DMS79 (cell line): ENCODE data around the gene NPAS3.

ENCODE experiments used
- DNase-seq: peaks from one replicate; lab custom pipeline; 2025; lab: John Stamatoyannopoulos, UW

NPAS3 gene

DNA sequence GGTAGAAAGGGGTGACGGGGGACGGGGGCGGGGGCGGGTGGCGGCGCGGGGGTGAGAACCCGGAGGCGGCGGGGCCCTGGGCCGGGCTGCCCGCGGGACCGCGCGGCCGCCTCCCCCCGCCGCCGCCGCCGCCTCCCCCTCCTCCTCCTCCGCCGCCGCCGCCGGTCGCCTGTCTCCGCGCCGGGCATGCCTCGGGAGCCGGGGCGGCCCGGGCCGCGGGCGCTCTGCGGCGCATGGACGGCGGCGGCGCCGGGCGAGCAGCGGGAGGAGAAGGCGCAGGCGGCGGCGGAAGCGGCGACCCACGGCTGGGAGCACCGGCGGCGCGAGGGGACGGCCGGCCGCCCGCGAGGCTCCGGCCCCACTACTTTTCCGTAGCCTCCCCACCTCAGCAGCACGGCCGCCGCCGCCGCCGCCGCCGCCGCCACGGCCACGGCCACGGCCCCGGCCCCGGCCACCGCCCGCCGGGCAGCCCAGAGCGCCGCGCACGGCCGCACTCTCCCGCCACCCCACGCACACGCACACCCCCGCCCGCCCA lies at the start of gene NPAS3:
Gene NPAS3 (plus strand): TSS at position 161 of the 535 bp plus-strand sequence.
- DNase-seq, result no peak

DNA sequence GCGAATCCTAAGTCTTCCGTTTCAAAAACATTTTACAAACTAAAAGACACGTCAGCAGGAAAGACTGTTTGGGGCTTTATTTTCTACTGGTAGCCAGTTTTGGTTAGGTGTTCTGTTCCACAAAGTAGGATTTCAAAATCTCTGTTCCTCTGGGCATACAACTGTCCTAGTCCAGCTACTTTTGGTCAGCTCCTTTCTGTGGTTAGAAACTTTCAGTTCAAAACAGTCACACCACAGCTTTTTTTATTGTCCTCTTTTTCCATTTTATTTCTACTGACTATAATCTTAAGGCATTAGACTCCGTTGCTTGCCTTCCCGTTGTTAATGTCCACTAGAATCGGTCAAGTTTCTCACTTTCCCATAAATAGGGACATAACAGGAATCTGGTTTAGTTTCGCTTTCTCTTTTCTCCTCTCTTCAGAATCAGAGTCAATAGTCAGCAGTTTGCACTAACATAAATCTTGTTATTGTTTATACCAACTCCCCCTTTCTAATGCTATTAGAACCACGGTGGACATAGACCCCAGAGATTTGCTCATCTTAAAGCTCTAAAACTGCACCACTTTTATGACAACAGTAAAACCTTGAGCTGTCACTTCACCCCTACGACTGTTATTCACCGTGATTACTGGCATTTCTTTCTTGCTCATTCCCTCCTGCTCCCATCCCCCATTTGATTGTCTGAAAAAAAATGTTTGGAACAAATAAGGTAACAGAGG lies 41.5 kb upstream of the NPAS3 start:
- DNase-seq, result no peak

DNA sequence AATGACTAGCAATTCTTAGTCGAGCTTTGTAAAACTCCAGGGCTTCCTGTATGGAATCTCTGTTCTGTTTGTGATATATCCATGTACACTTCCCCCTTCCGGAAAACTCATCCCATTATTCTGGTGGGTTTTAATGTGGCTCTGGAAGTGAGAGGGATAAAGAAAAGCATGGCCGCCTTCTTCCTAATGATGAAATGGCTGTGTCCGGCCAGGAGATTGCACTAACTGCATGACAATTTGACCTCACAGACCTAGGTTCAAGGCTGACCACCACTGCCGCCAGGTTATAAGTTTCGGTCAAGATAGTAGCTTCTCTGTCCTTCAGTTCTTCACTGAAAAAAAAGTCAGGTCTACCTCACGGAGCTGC lies 41.0 kb upstream of the NPAS3 start:
- DNase-seq, result no peak

DNA sequence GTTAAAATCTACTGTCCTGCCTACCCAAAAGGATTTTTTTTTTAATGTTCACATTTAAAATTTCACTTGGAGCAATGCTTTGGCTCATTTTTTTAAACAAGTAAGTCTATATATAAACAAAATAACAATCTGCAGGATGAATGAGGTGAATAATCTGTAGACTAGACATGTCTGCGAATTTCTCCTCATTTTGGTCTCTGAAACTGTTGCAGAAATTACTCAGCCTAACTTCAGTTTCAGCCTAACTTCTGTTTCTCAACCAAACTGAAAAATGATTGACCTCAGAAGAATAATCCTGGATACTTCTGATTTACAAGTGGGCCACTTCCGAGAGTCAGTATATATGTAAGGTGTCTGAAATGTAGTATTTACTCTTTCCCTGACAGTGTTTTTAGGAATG lies 39.8 kb upstream of the NPAS3 start:
- no peak for DNase-seq

DNA sequence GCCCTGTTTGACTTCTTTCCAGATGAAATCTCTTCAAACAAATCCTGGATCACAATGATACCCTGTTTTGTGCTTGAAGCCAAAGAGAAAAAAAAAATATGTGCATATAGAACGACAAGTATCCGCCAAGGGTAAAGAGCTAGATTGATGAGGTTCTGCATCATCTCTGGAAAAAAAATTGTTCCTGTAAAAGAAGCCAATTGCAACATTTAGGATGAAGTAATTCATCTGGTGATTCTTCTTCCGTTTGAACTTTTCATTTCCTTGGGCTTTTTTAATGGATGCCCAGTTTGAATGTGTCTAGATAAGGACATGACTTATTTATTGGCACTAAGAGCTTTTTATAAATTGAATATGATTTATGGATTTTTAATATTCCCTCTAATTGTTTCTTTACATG lies 38.1 kb upstream of the NPAS3 start:
- DNase-seq, result no peak

DNA sequence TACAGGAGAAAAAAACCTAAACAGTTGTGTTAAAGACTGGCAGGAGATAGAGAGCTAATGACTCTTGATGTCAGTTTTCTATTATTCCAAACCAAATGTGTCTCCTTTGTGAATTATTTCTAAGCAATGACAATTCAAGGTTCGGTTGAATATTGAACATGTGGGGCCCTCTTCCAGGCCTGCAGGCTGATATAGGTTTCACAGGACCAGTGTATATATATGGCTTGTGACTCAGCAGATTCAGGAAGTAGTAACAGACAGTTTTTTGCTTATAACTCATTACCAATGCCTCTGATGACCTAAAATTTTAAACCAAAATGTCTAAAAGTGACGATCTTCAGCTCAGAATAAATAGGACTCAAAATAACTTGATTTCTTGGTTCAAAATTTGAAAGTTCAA lies 33.7 kb upstream of the NPAS3 start:
- no peak for DNase-seq

DNA sequence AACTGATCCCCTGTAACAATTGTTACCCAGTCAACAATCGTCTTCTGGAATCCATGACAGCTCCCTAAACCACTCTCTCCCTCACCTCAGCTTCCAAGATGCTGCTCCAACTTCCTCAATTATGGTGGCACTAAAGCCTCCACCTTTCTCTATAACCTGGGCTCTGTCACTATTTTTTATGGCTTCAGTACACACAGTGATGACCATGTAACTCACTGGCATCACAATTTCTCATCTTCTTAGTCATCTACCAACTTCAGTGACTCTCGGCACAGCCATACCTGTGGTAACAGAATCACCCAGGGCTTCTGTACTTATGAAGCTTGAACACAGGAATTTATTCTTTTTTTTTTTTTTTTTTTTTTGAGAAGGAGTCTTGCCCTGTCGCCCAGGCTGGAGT lies 32.0 kb upstream of the NPAS3 start:
- DNase-seq, result no peak

DNA sequence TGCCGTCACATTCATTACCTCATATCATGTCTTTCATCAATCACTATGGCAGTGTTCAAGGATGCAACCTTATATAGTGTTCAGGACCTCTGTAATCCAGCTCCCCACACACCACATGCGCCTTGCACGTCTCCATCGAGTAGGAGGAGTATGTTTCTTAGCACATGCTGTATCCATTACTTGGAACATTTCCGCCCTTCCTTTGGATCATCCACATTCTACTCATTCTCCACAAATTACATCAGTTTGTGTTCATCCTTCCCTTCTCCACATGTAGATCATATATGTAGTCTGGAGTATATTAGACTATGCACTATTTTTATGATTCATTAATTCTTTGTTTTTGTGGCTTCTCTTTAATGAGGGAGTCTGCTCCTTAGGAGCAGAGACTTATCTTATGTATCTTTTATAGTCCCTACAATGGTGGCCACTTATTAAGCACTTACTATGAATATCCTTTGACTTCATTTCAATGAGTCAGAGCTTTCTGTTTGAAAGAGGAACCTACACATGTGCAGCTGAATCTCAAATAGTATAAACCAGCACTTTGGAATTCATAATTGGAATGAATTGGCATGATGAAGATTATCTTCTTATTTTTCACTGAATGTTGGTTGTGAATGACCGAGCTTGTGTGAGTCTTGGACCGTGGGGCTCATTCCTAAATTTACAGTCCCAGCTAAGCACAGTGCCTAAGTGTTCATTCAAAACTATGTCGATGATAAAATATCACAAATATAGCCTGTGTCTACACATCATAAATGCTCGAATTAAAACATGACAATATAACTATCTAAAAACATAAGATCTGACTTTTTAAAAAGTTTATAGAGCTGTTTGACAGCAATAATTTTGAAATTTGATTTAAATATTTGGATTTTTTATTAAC lies 30.2 kb upstream of the NPAS3 start:
- DNase-seq, result no peak

DNA sequence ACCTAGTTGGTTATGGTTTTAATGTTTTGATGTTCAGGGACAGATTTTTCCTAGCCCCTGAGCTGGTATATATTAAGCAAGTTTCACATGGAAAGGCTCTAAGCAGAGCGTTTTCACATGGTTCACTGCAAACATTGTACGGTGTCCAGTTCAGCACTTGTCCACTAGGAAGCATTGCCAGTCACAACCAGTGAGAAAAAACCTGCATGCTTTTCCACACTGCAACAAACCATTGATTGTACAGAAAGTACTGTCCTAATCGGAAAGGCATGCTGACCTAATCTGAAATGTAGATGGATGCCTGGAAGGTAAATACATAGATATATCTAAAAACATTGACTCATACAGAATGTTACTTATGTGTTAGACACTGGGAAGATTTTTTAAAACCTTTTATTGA lies 25.0 kb upstream of the NPAS3 start:
- DNase-seq, result no peak

DNA sequence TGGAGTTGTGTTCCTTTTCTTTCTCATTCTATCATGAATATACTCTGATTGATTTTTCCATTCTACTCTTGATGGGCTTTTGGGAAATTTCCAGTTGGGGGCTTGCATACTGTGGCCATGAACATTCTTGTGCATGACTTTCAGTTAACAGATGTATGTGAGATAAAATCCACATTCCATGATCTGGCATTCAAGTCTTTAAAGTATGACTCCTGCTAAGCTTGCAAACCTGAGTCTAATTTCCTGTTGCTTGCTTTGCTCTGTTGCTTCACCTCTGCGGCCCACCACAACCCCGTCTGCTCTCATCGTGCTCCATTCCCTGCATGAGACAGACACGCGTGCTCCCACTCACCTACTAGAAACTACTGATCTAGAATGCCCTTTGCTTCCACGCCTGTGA lies 24.3 kb upstream of the NPAS3 start:
- no peak for DNase-seq

DNA sequence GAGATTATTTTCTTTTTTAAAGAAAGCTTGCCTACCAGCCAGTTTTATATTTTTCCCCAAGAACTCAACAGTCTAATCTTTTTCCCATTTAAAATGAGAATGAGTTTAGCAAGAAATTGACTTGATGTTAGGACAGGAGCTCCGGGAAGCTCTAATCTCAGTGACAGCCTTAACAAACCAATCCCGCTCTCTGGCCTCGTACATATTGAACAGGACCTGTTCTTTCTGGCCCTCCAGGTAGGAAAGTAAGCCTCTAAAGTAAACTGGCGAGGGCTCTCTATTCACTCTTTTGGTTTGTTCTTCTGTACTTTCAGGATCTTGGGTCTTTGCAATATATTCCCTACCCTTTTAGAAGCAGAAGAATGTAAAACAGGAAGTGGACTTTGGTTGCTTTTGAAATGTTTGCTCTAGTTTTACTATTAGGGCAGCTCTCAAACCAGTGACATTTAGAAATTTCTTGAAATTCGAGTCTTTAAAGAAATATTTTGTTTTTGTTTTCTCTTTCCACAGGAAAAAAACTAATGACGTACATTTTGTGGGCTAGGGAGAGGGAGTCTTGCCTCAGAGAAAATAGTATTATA lies 17.9 kb upstream of the NPAS3 start:
- no peak for DNase-seq

DNA sequence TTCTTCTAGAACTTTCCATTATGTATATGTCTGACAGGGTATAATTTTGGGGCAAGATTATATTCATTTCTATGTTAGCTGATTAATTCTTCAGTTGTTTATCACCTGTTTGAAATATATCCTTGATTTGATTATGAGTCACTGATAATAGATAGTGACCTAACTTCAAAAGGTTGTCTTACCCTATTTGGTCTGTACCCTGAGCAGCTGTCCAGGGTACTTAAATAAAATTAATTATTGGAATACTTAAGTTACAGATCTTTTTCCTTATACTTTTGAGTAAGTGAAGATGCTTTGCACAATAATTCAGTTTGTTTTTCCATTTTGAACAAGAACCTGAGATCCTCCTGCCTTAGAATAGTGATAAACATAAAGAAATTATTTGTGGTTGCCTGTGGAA lies 13.2 kb upstream of the NPAS3 start:
- DNase-seq, result no peak

DNA sequence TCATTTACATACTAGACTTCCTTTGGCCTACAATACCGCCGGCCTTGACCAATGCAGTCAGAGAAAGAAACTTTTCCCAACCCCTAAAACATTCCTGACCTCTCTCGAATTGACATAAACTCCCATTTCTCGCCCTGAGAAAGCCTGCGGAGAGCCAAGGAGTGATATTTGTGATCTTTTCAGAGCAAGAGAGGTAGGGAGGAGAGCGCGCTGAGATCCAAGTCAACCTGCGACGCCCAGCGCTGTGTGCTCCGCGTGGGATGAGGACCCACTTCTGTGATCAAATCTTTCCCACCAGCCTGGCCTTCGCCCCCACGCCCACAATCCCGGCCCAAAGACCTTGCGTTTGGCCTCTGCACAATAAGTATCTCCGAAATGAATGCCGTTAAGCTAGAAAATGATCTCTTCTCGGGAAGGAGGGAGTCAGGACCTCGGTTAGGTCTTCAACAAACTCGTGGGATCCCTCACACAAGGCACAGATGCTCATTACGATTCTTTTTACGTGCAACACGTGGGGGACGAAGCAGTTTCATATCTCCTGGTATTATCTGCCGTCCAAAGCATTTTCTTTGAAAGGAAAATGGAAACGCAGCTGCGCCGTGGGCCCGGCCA lies 6.3 kb upstream of the NPAS3 start:
- no peak for DNase-seq

DNA sequence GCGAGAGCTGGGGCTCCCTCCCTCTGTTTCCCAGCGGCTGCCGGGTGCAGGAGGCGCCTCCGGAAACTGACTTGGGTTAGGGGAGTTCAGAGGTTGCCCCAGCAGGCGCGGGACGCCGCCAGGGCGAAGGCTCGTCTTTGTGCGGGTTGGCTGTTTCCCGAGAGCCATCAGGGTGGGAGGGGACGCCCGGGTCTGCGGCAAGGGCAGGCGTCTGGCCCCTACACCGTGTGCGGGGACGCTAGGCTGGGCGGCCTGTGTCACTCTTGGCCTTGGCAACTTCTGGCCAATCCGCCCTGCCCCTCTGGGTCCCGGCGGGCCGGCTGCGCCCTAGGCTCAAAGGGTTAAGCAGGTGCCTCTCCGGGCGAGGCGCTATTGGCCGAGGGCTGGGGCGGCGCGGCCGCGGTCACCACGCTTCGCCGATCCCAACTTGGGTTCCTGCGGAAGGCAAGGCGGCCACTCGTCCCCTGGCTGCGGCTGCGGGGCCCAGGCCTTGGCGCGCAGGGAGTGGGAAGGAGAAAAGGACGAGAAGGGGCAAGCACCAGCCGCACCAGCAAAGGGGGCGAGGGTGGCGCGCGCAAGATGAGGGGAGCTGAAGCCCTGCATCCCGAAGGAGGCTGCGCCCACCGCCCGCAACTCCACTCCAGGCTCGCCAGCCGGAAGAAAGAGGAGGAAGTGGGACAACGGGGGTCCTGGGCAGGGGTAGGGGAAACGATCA lies 5.6 kb upstream of the NPAS3 start:
- no peak for DNase-seq

DNA sequence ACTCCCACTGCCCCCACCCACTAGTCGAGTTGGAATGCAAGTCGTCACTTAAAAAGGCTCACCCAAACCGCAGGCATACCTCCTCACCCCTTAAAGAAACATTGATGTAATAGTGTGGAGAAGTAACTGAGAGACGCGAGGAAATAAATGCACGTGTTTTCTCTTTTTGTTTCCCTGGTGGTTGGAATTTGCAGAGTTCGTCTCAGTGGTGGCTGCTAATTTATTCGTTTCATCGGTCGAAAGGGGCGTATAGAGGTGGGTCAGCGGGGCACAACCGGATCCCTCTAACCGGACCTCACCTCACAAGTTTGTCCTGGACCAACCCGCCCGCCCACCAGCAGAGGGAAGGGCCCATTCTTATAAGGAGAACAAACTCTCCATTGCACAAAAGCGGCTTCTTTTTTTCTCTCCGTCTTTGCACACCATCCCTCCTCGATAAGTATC lies 5.0 kb upstream of the NPAS3 start:
- no peak for DNase-seq

DNA sequence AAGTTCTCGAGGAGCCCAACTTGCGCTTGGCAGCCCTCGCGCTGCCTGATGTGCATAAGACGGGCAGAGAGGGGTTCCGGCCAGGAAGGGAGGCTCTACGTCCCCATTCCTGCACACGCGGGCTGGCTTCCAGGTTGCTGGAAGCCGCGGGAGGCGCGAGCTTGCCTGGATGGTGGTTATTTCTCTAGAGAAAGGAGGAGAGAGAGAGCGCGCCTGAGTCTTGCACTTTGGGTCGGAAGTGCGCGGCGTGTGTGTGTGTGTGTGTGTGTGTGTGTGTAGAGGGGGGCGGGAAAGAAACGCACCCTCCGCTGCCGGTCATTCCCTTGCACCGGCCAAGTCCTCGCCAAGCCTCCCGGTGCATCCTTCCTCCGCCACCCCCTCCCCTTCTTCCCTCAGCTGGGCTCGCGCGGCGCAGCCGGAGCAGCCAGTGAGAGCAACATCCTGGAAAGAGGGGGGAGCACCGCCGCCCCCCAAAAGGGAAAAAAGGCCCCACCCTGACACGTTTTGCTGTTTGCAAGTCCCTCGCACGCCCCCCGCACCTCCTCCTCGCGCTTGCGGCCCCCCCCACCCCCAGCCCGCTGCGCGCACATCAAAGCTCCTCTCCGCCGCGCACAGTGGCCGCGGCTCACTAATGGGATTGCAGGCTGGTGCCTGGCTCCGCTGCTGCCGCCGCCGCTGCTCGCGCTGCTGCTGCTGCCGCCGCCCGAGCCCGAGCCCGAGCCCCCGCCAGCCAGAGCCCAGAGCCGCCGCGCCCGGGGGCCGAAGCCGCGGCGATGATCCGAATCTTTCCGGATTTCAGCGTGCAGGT lies 4.4 kb upstream of the NPAS3 start:
- no peak for DNase-seq

DNA sequence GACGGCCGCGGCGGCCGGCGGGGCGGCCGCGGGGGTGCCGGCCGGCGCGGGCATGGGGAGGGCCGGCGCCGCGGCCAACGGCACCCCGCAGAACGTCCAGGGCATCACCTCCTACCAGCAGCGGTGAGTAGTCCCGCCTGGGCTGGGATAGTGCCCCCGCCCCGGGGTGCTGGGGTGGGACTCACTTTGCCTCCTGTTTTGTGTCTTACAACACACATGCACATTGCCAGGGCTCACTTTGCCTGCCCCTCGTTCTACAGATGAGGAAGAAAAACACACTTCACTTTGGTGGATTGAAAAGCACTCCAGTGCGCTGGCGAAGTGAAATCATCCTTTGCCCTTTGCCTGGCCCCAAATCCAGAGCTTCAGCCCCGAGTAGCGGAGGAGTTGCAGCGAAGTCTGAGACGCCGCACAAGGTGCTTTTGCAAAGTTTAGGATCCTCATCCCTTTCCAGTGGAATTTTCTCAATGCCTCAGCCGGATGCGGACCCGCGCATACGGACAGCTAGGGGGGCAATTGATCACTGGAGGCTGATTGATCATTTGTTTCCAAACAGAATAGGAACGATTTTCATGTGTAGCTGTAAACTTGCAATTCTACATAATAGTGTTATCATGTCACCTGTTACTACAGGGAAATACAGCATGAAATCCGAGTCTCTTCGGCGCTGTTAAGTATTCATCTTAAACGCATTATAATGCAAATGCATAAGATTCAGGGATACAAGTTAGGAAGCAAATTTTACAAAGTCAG lies 3.6 kb upstream of the NPAS3 start:
- DNase-seq, result no peak

DNA sequence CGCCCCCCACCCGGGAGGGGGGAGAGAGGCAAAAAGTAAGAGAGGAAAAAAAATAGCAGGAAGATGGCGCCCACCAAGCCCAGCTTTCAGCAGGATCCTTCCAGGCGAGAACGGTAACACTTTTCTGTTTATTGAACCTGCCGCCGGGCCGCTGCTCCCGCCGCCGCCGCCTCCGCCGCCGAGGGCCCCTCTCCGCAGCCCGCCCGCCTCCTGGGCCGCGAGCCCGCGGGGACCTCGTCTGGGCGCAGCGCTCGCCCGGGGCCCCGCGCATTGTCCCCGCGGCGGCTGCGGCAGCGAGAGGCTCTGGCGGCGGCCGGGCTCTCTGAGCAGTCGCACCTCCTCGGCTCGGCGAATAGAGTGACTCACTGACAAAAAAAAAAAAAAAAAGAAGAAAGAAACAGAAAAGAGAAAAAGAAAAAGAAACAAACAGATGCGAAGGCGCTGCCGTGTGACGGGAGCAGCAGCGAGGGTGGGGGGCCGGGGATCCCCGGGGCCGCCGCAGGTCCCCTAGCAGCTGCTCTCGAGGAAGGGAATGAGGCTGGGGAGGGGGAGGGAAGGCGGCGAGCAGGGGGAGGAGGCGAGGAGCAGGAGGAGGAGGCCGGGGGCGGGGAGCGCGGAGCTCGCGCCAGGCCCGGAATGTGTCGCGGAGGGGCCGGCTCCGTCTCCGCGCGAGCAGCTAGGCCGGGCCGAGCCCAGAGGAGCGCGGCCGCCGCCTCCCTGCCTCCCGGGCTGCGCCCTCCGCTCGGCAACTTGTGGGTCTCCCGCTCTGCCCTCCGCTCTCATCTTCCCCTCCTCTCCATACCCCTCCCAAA lies 781 bp downstream of the NPAS3 start:
- peak; percentile 54 for DNase-seq

DNA sequence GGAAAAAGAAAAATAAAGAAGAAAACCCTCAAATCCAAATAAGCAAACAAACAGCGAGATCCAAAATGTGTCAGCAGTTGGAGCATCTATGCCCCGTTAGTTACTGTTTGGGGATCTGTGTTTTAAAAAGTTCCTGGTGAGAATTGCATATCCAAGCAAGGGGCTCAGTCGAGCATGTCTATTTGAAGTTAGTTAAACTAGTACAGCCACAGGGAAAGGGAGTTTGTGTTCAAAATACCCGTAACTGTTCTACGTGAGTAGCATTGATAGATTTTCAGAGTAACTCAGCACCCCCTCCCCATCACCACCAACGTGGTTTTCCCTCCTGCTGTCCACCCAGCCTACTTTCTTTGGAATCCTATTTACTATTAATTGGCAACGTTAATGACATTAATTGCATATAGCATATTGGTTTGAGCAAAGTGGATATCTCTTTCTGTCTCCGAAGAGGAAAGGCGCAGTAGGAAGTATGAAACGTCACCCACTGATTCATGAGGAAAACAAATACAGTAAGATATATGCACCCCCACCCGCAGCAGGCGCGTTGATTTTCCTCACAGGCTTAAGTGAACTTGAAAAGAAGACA lies 1.5 kb downstream of the NPAS3 start:
- no peak for DNase-seq
